Neural progenitor cell (in vitro differentiated cells): Measurements from ENCODE around the gene GPA33.

ENCODE experiments used
- EZH2phosphoT487 ChIP-seq: fragments of 200-600 bp; sonication (generic); IDR thresholded peaks from 2 replicates; pipeline ENCODE4 v1.6.1; 2017; ENCODE audit warnings: antibody characterized with exemption
- TF ChIP-seq, protein P1 (sequence below): fragments of 200-600 bp; sonication (generic); IDR thresholded peaks from 2 replicates; pipeline ENCODE4 v1.5.1; 2017; ENCODE audit warnings: antibody characterized with exemption, mild to moderate bottlenecking

GRCh38 chr1:167068761-167069160 is 21.4 kb downstream of the GPA33 start:
- TF ChIP-seq, protein P1, sequence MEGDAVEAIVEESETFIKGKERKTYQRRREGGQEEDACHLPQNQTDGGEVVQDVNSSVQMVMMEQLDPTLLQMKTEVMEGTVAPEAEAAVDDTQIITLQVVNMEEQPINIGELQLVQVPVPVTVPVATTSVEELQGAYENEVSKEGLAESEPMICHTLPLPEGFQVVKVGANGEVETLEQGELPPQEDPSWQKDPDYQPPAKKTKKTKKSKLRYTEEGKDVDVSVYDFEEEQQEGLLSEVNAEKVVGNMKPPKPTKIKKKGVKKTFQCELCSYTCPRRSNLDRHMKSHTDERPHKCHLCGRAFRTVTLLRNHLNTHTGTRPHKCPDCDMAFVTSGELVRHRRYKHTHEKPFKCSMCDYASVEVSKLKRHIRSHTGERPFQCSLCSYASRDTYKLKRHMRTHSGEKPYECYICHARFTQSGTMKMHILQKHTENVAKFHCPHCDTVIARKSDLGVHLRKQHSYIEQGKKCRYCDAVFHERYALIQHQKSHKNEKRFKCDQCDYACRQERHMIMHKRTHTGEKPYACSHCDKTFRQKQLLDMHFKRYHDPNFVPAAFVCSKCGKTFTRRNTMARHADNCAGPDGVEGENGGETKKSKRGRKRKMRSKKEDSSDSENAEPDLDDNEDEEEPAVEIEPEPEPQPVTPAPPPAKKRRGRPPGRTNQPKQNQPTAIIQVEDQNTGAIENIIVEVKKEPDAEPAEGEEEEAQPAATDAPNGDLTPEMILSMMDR = no peak
- no peak for TF ChIP-seq EZH2phosphoT487
